Activated CD8-positive, alpha-beta memory T cell treated with anti-CD3 and anti-CD28 coated beads, Interleukin-2, amount 50 U/mL, for 24 hours (primary cell): ENCODE data around the gene CARD9.
"Not testable (repeated sequence)": the region's sequence is repeated elsewhere in the genome, so short reads cannot be mapped to it uniquely, and the experiment has no call there.

Experiments
- DNase-seq: peaks from one replicate; pipeline ENCODE4 v3.0.0-alpha.2; 2020; ENCODE audit errors: extremely low read depth

CARD9 gene

GRCh38 chr9:136363949-136364748, 9.3 kb downstream of the CARD9 start:
- DNase-seq, result no peak

DNA sequence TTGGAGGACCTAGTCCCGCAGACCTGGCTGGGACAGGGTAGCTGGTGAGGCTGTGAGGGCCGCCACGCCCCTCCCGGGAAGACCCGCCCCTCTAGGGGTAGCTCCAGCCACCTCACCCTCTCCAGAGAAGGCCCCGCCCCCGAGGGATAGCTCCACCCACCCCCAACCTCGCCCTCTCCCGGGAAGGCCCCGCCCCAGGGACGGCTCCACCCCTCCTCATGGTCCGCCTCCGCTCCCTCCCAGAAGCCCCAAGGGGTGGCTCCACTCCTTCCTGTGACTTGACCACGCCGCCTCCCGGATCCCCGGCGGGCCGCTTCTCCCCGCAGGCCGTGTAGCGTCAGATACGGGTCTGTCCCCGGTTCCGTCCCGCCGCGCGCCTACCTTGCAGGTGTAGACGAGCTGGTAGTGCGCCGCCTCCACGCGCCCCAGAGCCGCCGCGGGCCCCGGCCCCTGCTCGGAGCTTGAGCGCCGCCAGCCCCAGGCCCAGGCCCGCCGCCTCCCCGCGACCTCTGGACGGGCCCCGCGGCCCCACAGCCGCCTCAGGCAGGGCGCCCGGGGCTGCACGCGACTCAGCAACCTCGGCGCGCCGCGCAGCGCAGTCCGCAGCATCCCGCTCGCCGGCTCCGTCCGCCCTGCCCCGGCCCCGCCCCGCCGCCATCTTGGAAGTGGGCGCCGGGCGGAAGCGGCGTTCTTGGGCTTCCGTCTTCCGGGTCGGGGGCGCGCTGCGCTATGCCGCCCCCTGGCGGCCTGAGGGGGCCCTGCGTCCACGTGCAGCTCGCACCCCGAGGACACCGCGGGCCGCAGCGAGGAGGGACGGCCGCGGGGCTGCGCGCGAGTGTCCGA, 10.1 kb downstream of the CARD9 start, which contains the start of gene DNLZ:
Gene DNLZ (minus strand): TSS at position 639 of the 843 bp plus-strand sequence. CDS start 30 bp downstream, at position 609.
- peak; percentile 85 for DNase-seq

DNA sequence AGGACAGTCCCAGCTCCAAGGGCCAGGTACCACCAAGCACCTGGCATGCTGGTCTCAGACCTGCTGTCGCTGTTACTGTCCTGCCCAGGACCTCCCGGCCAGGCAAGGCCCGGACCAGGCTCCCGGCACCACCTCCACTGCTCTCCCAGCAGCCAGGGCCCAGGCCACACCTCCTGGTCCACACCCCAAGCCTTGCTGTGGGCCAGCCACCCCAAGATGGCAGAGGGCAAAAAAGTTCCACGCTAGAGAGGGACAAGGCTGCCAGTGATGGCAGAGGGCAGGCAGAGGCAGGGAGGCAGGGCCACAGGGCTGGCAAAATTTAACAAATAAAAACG, 11.1 kb downstream of the CARD9 start:
- no peak for DNase-seq

GRCh38 chr9:136361754-136362449, 11.6 kb downstream of the CARD9 start:
- DNase-seq, result no peak

GRCh38 chr9:136361047-136361753, 12.3 kb downstream of the CARD9 start:
- no peak for DNase-seq

- no peak for DNase-seq
Measured at GRCh38 chr9:136359774-136360718, 13.4 kb downstream of the CARD9 start.

DNA sequence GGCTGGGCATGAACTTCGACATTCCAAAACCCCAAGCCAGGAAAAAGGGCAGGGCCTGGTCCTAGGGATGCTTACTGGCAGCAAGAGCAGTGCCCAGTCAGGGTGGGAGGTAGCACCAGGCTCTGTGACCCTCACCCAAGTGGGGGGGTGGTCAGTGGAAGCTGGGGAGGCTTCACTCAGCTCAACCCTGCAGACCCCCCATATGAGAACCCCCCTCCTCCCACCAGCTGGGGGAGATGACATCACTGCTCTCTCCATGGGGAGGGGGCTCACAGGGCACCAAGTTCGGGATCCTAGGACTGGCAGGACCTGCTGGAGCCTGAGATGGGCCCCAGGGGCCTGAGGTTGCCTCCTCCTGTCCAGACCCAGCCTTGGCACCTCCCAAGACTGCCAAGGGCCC, 14.6 kb downstream of the CARD9 start:
- no peak for DNase-seq

DNA sequence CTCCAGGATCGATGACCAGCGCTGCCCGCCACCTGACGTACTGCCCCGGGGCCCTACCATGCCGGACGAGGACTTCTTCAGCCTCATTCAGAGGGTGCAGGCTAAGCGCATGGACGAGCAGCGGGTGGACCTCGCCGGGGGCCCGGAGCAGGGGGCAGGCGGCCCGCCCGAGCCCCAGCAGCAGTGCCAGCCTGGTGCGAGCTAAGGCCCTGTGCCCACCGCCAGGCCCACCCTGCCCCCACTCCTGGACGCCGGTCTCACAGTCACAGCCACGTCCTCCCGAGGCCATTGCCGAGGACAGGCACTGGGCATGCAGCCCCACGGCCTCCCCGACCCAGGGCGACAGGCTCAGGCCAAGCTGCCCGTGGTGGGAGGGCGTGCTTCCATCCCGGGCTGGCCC, 15.5 kb downstream of the CARD9 start:
- DNase-seq, result no peak

DNA sequence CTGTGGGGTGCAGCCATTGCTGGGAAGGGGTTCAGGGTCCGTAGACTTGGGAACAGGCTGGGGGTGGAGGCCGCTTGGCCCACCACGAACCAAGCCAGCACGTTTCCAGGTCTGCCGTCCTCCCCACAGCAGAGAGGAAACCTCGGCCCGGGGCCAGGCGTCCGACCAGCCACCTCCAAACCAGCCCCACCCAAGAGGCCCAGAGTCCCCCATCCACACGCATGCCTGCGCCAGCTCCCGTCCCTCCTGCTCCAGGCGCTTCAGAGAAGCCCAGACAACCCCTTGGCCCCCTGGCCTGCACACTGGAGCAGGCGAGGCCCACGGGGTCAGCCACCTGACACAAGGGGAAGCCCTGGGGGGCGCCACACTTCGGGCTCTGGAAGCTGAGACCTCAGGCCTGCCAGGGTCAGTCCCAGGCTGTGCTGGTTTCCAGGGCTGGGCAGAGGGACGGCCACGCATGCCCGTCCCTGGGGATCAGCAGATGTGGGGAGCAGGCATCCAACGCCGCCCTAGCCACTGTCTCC, 16.2 kb downstream of the CARD9 start:
- no peak for DNase-seq

DNA sequence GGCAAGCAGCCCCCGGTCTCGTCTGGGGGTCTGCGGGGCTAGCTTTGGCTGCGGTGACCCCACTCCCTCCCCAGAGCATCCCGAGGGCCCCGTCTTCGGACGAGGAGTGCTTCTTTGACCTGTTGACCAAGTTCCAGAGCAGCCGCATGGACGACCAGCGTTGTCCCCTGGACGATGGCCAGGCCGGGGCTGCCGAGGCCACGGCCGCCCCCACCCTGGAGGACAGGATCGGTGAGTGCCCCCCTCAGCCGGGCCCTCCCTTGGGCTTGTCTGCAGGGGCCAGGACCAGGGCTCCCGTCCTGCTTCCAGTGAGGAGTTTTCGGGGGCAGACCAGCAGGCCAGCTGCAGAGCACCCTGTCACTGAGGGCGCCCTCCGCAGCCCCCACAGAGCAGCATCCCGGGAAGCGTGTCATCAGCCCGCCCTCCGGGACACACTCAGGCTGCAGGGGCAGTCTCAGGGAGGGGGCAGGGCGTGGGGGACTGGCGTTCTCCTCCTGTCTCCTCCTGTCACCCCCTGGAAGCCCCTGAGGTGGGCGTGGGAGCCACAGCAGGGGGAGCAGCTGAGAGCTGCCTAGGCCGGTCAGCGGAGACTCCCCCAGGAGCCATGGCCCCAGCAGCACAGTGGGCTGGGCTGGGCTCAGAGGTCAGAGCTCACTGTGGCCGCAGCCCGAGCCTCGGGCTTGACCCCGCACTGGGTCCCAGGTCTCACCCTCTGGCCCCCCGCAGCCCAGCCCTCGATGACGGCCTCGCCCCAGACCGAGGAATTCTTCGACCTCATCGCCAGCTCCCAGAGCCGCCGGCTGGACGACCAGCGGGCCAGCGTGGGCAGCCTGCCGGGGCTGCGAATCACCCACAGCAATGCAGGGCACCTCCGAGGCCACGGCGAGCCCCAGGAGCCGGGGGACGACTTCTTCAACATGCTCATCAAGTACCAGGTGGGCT, 17.6 kb downstream of the CARD9 start:
- DNase-seq, result no peak

- no peak for DNase-seq
Measured at GRCh38 chr9:136354592-136355085, 18.8 kb downstream of the CARD9 start.

DNA sequence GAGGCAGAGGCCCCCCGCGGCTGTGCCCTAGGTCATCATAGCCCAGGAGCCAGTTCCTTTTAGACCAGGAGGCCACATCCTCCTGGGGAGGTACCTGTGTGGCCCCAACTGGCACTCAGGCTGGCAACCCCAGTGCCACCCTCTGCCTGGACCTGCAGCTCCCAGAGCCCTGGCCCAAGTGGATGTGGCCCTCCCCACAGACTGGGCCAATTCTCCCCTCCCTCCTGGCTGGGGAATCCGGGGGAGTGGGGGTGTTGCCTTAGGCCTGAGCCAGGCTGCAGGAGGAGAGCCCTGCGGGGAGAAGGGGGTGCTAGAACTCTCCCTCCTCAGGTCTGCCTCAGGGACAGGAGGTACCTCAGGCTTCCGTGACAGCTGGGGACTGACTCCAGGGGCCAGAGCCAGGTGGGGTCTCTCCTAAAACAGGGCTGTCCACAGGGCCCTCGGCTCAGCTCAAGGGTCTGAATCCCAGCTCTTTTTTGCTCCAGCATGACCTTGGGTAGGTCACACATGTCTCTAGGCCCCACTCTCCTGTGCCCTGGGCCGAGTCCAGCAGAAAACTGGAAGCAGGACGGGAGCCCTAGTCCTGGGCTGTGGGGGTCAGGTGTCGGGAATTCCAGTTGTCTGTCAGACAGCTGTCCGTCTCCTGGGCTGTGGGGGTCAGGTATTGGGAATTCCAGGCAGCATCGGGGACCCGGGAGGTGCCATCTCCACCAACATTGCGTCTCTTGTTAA, 19.5 kb downstream of the CARD9 start:
- no peak for DNase-seq

DNA sequence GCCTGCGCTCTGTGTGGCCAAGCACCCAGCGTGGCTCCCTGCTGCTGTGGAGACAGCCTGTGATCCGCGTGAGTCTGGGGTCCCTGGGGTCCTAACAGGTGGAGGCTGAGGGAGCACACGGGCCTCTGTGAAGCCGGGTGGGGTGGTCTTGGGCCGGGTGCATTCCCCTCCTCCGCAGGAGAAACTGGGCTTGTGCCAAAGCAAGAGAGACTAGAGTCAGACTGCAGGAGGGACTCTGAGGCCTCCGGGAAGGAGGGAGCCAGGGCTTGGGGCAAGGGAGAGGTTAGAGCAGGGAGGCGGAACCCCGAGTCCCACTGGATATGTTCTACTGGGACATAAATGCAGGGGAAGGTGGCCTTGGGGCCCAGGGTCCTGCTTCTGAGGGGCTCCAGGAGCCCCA, 20.4 kb downstream of the CARD9 start:
- no peak for DNase-seq

DNA sequence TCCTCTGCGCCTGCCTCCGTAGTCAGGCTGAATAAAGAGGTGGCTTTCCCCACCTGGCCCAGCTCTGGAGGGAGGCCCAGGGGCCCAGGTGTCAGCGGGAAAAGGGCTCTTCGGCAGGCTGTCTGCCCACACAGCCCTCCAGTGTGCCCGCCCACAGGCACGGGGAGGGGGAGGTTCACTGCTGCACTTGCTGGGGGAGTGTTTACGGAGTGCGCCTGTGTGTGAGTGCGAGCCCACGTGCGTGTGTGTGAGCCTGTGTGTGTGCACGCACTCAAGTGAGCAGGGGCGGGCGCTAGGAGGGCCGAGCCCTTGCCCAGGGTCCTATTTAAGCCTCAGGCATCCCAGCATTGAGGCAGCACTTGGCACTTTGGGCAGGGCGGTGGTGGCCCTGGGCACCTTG, 20.8 kb downstream of the CARD9 start:
- DNase-seq, result no peak

- not testable (repeated sequence) for DNase-seq
Measured at GRCh38 chr9:136351868-136352267, 21.6 kb downstream of the CARD9 start.

GRCh38 chr9:136351252-136351800, 22.1 kb downstream of the CARD9 start:
- DNase-seq, result no peak

DNA sequence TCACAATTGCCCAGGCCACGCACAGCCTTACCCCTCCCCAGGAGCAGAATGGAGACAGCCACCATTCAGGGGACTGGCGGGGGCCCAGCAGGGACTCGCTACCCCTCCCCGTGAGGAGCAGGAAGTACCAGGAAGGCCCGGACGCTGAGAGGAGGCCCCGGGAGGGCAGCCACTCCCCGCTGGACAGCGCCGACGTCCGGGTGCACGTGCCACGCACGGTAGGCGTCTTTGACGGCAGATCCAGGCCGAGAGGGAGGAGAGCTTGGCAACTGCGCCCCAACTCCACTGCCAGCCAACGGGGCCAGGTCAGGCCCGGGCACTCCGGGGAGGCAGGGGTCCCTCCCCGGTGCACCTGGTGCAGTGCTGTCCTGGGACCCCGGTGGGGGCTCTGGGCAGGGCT, 23.9 kb downstream of the CARD9 start:
- DNase-seq, result no peak

- no peak for DNase-seq
Measured at GRCh38 chr9:136348691-136349090, 24.8 kb downstream of the CARD9 start.
